ENCODE measurements around the gene TYK2. TPM values are rescaled to one million over a fixed set of nuclear protein-coding genes. Genes with fewer than 3 reads are reported as not detected.

The TYK2 gene
- total RNA-seq, 1 experiment from 2014 or later = 130 TPM

DNA sequence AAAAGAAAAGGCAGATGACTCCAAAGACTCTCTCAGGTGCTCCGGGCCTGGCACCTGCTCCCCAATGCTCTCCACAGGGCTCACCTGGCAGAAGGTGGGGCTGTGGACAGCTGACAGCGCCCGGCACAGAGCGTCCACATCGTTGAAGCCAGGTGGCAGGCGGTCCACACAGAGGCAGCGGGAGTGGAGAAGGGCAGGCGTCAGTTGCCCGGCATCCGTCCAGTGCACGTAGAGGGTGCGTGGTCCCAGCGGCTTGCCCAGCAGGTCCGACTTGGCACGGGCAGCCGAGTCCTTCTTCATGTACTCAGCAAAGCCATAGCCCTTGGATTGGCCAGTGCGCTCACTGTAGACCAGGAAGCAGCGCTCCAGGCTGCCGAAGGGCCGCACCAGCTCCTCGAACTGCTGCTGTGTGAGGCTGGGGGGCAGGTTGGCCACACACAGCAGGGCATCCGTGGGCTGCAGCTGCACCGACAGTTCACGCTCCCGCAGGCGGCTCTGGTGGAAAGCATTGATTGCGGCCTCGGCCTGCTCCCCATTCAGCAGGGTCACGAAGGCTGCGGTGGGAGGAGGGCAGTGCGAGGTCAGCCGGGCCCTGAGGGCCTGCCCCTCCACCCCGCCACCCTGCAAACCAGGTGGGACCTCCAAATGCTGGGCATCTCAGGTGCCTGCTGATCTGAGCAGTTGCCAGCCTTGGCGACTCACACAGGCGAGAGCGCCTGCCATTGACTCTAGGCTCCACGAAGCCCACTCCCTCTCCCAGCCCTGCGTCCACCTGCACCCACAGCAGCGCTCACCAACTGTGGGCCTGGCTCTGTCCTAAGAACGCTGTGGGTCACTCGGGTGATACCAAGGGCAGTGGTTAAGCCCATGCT lies 51.6 kb downstream of the TYK2 start:
- no peaks in the 10 kb centered on the region for H3K27me3 Mint-ChIP-seq (ENCODE audit: unreplicated experiment)
- no peaks in the 10 kb centered on the region for H3K4me1 Mint-ChIP-seq (ENCODE audit: low read depth, unreplicated experiment)
- no peak overlapping the region for H3K4me3 Mint-ChIP-seq (ENCODE audit: low read depth, unreplicated experiment)
- no peaks in the 10 kb centered on the region for H3K9me3 Mint-ChIP-seq (ENCODE audit: low read depth, unreplicated experiment)
- TF ChIP-seq, protein P1, sequence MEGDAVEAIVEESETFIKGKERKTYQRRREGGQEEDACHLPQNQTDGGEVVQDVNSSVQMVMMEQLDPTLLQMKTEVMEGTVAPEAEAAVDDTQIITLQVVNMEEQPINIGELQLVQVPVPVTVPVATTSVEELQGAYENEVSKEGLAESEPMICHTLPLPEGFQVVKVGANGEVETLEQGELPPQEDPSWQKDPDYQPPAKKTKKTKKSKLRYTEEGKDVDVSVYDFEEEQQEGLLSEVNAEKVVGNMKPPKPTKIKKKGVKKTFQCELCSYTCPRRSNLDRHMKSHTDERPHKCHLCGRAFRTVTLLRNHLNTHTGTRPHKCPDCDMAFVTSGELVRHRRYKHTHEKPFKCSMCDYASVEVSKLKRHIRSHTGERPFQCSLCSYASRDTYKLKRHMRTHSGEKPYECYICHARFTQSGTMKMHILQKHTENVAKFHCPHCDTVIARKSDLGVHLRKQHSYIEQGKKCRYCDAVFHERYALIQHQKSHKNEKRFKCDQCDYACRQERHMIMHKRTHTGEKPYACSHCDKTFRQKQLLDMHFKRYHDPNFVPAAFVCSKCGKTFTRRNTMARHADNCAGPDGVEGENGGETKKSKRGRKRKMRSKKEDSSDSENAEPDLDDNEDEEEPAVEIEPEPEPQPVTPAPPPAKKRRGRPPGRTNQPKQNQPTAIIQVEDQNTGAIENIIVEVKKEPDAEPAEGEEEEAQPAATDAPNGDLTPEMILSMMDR (IDR thresholded peaks at IDR 0.05; ENCODE audit: unreplicated experiment) = no peak
- H3K36me3 Mint-ChIP-seq (ENCODE audit: insufficient read depth, unreplicated experiment) = peaks cover 39% of the 10 kb centered on the region
- BruUV-seq (replicated peaks) = no TSS peak
- intact Hi-C loops (cut with micrococcal nuclease; ENCODE audit: unreplicated experiment) = no loop called here
- H3K27ac Mint-ChIP-seq (ENCODE audit: unreplicated experiment) = no peak overlapping the region
- no peak for DNase-seq
- CTCF ChIA-PET = no interaction called here

DNA sequence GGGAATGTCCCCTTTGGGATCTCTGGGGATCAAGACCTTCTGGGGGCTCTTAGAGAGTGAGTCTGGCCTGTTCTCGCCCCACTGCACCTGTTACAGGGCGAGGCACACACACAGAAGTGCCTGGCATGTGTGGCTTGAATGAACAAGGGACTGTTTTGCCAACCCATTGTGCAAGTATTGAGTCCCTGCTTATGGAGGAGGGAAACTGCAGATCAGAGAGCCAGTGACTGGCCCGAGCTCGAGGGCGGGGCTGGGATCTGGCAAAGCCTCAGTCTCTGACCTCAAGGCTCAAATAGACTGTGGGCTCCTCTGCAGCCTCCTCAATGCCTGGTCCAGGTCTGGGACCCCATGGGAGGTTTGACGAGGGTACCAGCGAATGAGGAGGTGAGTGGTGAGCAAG lies 52.6 kb downstream of the TYK2 start:
- BruUV-seq (replicated peaks) = no TSS peak
- TF ChIP-seq, protein P1 (IDR thresholded peaks at IDR 0.05; ENCODE audit: unreplicated experiment) = no peak
- H3K27me3 Mint-ChIP-seq (ENCODE audit: unreplicated experiment) = no peaks in the 10 kb centered on the region
- H3K27ac Mint-ChIP-seq (ENCODE audit: unreplicated experiment) = no peak overlapping the region
- intact Hi-C loops (cut with micrococcal nuclease; ENCODE audit: unreplicated experiment) = no loop called here
- H3K4me1 Mint-ChIP-seq (ENCODE audit: low read depth, unreplicated experiment) = no peaks in the 10 kb centered on the region
- CTCF ChIA-PET = no interaction called here
- H3K9me3 Mint-ChIP-seq (ENCODE audit: low read depth, unreplicated experiment) = no peaks in the 10 kb centered on the region
- H3K4me3 Mint-ChIP-seq (ENCODE audit: low read depth, unreplicated experiment) = no peak overlapping the region
- H3K36me3 Mint-ChIP-seq (ENCODE audit: insufficient read depth, unreplicated experiment) = peaks cover 29% of the 10 kb centered on the region
- DNase-seq = no peak

DNA sequence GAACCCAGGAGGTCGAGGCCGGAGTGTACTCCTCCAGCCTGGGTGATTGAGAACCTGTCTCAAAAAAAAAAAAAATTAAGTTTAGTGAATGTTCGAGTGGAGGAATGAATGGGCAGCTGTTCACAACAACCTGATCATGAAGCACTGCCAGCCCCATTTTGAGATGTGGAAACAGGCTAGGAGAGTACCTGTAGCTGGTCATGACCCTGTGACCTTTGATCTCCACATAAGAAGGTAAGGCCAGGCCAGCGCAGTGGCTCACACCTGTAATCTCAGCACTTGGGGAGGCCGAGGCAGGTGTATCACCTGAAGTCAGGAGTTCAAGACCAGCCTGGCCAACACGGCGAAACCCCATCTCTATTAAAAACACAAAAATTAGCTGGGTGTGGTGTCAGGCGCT lies 54.6 kb downstream of the TYK2 start:
- BruUV-seq (replicated peaks) = no TSS peak
- TF ChIP-seq, protein P1 (IDR thresholded peaks at IDR 0.05; ENCODE audit: unreplicated experiment) = no peak
- intact Hi-C loops (cut with micrococcal nuclease; ENCODE audit: unreplicated experiment) = no loop called here
- DNase-seq = no peak
- CTCF ChIA-PET = no interaction called here
- no peak overlapping the region for H3K27ac Mint-ChIP-seq (ENCODE audit: unreplicated experiment)
- peaks cover 34% of the 10 kb centered on the region for H3K36me3 Mint-ChIP-seq (ENCODE audit: insufficient read depth, unreplicated experiment)
- H3K9me3 Mint-ChIP-seq (ENCODE audit: low read depth, unreplicated experiment) = no peaks in the 10 kb centered on the region
- H3K4me3 Mint-ChIP-seq (ENCODE audit: low read depth, unreplicated experiment) = no peak overlapping the region
- no peaks in the 10 kb centered on the region for H3K27me3 Mint-ChIP-seq (ENCODE audit: unreplicated experiment)
- no peaks in the 10 kb centered on the region for H3K4me1 Mint-ChIP-seq (ENCODE audit: low read depth, unreplicated experiment)

DNA sequence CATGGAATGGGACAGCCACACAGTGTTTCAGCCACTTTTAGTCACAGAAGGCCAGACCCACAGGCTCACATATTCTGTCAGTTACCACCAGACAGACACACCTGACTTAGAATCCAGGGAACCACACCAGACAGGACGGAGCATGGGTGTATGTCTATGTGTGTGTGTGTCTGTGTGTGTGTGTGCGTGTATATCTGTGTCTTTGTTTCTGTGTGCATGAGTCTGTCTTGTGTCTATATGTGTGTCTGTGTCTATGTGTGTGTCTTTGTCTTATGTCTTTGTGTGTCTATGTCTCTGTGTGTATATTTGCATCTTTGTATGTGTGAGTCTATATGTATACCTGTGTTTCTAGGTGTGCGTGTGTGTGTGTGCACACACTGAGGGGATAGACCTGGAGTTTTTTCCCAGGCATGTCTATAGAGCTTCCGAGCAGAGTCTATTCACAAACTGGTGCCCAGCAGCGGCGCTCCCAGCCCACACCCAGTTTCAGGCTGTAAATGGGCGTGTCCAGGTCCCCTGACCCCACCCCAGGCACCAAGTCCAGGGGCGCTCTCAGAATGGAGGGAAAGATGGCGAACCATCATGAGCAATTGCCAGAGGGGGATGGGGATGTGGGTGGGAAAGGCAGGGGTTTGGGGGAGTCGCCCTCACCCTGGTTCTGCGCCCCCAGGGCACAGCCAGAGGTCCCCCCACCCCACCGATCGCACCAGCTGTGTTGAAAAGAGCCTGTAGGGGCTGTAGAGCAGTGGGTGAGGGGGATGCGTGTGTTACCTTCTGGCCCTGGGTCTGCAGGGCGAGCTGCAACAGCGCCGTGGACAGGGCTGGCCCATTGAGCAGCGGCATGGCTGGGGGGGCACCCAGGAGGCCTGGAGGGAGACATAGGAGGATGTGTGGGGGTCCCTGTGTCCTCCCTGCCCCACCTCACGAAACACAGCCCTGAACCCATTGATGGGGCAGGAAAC lies 58.2 kb downstream of the TYK2 start:
- CTCF ChIA-PET = no interaction called here
- Mint-ChIP-seq H3K27me3 (ENCODE audit: unreplicated experiment) (no peaks in the 10 kb centered on the region), H3K36me3 (ENCODE audit: insufficient read depth, unreplicated experiment) (peaks cover 31% of the 10 kb centered on the region), H3K4me1 (ENCODE audit: low read depth, unreplicated experiment) (no peaks in the 10 kb centered on the region), H3K27ac (ENCODE audit: unreplicated experiment) (no peak overlapping the region), H3K4me3 (ENCODE audit: low read depth, unreplicated experiment) (no peak overlapping the region), H3K9me3 (ENCODE audit: low read depth, unreplicated experiment) (no peaks in the 10 kb centered on the region)
- DNase-seq = no peak
- no TSS peak for BruUV-seq (replicated peaks)
- intact Hi-C loops (cut with micrococcal nuclease; ENCODE audit: unreplicated experiment) = no loop called here
- TF ChIP-seq, protein P1 (IDR thresholded peaks at IDR 0.05; ENCODE audit: unreplicated experiment) = no peak
